Dendritic cell treated with granulocyte-macrophage colony-stimulating factor and Interleukin-4, amounts not matched to agents 40 ng/mL and 50 ng/mL, for 4 days (primary cell): ENCODE results near the gene TXNRD3.
A peak's percentile ranks its signal among the peaks of the same experiment; 100 is the strongest.

Experiments
- H3K27ac Mint-ChIP-seq: one replicate; pipeline ENCODE4 v1.8.0; 2022; ENCODE audit warnings: mild to moderate bottlenecking, mixed read lengths
- H3K27me3 Mint-ChIP-seq: one replicate; pipeline ENCODE4 v1.8.0; 2022; ENCODE audit warnings: mild to moderate bottlenecking, mixed read lengths
- H3K36me3 Mint-ChIP-seq: one replicate; pipeline ENCODE4 v1.8.0; 2022; ENCODE audit warnings: low read depth, mixed read lengths
- H3K4me1 Mint-ChIP-seq: one replicate; pipeline ENCODE4 v1.8.0; 2022; ENCODE audit warnings: low read depth, mixed read lengths
- H3K4me3 Mint-ChIP-seq: one replicate; pipeline ENCODE4 v1.8.0; 2022; ENCODE audit warnings: mild to moderate bottlenecking, moderate library complexity, mixed read lengths
- H3K9me3 Mint-ChIP-seq: one replicate; pipeline ENCODE4 v1.8.0; 2022; ENCODE audit warnings: mixed read lengths
- intact Hi-C: fragments of 100-400 bp; cut with micrococcal nuclease; formaldehyde crosslinking; loops from one replicate; pipeline ENCODE4 v1.15.0; 2022

TXNRD3 gene

DNA sequence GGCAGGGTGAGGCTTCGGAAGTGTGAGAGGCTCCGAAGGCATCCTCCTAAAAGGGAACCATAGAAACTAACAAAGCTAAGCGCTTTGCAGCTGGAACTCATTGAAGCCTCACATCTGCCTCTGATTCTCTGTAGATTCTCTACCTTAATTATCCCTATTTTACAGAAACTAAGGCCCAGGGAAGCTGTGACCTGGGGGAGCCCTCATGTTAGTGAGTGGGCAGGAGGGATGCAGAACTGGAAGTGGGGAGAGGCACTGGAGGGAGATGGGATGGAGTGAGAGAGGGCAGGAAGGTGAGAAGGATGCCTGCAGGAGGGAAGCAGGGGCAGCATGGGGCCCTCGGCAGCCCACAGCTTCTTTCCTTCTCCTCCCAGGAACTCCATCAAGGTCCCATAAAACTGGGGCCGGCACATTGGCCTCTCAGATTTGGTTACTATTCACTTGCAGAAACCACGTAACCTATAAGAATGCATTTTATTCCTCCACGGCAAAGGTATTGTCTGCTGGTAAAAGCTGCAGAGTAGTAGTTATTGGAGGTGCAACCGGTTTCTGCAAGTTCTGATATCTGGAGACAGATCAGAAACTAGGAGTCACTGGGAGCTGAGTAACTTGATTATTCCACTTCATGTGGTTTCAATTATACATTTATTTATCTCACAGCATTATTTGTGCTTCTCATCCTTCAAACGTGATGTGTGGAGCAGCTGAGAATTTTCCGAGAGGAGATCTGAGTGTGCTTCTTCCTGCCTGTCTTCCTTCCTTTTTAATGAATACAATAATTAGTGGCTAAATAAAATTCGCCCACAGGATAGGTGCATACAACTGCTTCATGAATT, 25.1 kb upstream of the TXNRD3 start:
- no peak overlapping the region for H3K27ac Mint-ChIP-seq
- no peak overlapping the region for H3K4me3 Mint-ChIP-seq
- intact Hi-C loops, result loop anchor here (1.0 kb wide), 1 partner anchor 864 kb away; no protein-coding TSS in a partner anchor
- no peaks in the 10 kb centered on the region for H3K9me3 Mint-ChIP-seq
- peaks cover 41% of the 10 kb centered on the region for H3K27me3 Mint-ChIP-seq
- peaks cover 11% of the 10 kb centered on the region for H3K4me1 Mint-ChIP-seq
- H3K36me3 Mint-ChIP-seq, result no peaks in the 10 kb centered on the region

DNA sequence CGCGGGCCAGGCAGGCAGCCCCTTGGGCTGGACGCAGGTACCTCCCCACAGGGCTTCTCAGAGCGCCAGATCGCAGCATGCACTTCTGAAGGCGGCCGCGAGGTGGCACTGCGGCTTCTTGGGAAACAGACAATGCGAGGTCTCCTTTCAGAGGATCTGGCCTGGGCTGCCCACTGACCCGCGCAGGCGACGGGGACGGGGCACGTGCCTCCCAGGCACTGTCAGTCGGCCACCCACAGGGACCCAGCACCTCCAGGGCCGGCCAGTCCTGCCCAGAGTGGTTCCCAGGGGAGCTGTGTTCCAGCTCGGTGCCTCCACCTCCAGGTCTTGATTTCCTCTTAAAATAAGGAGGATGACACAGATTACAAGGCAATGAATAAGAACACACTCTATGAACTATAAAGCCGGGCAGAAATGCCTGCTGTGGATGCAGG, 24.4 kb upstream of the TXNRD3 start:
- H3K4me3 Mint-ChIP-seq, result no peak overlapping the region
- H3K4me1 Mint-ChIP-seq, result peaks cover 11% of the 10 kb centered on the region
- H3K9me3 Mint-ChIP-seq, result no peaks in the 10 kb centered on the region
- peaks cover 40% of the 10 kb centered on the region for H3K27me3 Mint-ChIP-seq
- intact Hi-C loops, result loop anchor here (1.0 kb wide), 1 partner anchor 865 kb away; no protein-coding TSS in a partner anchor
- H3K36me3 Mint-ChIP-seq, result no peaks in the 10 kb centered on the region
- H3K27ac Mint-ChIP-seq, result peak overlapping the region; percentile 37

DNA sequence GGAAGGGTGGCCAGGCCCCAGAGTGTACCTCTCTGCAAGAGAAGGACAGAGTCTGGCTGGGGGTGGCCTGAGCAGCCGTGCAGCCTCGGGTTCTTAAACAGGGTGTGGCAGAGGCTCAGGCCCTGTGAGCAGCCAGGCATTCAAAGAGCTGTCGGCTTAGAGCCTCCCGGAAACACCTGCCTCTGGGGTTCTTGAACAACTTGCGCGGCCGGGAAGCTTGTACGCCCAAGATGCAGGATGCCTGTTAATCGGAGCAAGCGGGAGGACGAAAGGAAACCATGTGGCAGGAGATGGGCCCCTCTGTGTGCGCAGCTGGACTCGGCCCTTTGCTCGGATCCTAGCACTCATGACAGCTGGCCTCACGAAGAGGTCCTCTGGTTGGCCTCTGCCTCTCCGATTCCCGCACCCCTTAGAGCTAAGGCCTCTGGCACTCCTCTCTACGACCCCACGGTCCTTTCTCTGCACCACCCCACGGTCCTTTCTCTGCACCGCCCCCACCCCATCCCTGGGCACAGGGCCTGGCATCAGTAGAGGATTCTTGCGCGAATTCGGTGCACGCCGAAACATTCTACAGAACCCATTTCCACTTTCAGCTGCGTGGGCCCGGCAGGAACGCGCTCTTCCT, 23.9 kb upstream of the TXNRD3 start:
- intact Hi-C loops, result loop anchor here (1.0 kb wide), 1 partner anchor 865 kb away; no protein-coding TSS in a partner anchor
- Mint-ChIP-seq H3K36me3 (no peaks in the 10 kb centered on the region), H3K4me3 (no peak overlapping the region)

DNA sequence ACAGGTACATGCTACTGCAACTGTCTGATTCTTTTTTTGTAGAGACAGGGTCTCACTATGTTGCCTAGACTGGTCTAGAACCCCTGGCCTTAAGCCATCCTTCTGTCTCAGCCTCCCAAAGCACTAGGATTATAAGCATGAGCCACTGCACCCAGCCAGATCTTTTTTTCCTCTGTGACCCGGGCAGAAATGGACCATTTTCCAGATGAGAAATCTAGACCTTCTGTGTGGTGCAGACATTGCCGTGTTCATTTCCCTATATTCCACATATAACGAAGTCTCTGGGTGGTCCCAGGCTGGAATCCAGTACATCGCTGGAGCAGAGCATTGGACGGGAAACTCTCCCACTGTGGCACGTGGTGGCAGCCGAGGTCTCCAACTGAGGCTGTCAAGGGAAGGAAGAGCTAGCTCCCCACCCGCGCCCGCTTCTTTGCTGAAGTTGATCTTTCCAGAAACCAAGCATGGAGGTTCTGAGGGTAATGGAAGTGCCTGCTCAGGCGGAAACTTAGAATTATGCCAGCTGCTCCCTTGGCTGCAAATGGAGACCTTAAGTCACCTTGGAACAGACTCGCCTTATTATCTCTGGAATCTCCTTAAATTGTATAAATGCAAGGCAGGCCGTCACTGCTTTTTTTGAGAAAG, 23.1 kb upstream of the TXNRD3 start:
- intact Hi-C loops, result no loop called here
- Mint-ChIP-seq H3K36me3 (no peaks in the 10 kb centered on the region), H3K27me3 (peaks cover 38% of the 10 kb centered on the region), H3K4me1 (peaks cover 11% of the 10 kb centered on the region), H3K9me3 (no peaks in the 10 kb centered on the region), H3K27ac (no peak overlapping the region), H3K4me3 (no peak overlapping the region)

More for the DNA sequence above, 23.9 kb upstream of the TXNRD3 start:
- peaks cover 39% of the 10 kb centered on the region for H3K27me3 Mint-ChIP-seq
- H3K27ac Mint-ChIP-seq, result peak overlapping the region; percentile 37
- peaks cover 11% of the 10 kb centered on the region for H3K4me1 Mint-ChIP-seq
- H3K9me3 Mint-ChIP-seq, result no peaks in the 10 kb centered on the region

DNA sequence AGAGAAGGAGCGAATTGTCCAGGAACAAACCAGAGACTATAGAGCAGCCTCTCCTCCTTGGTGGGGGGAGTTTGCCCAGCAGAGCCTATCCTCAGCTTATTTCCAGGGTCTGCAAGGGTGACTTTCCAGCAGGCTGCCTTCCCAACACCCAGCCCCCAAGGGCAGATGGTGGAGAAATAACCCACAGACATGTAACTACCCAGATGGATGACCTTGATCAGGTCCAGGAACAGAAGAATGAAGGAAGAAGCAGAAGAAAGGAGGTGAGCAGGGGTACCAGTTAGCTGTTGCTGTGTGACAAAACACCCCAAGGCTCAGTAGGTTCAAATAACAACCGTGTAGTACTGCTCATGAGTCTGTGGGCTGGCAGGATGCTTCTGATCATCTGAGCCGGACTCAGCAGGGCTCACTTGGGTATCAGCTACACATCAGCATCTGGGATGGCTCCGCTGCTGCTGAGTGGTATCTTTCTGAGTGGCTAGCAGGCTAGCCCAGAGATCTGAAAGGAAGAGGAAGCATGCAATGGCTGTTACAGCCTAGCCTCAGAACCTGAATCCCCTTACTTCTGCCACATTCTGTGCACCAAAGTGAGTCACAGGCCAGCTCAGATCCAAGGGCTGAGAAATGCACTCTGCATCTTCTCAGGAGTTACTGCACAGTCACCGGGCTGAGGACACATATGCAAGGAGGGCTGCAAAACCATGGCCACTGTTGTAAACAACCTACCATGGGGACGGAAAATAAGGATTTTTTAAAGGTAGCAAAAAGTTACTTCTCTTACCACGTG, 22.2 kb upstream of the TXNRD3 start:
- Mint-ChIP-seq H3K27me3 (peaks cover 38% of the 10 kb centered on the region), H3K4me1 (peaks cover 11% of the 10 kb centered on the region), H3K9me3 (no peaks in the 10 kb centered on the region), H3K4me3 (no peak overlapping the region), H3K36me3 (no peaks in the 10 kb centered on the region), H3K27ac (no peak overlapping the region)
- intact Hi-C loops, result no loop called here

DNA sequence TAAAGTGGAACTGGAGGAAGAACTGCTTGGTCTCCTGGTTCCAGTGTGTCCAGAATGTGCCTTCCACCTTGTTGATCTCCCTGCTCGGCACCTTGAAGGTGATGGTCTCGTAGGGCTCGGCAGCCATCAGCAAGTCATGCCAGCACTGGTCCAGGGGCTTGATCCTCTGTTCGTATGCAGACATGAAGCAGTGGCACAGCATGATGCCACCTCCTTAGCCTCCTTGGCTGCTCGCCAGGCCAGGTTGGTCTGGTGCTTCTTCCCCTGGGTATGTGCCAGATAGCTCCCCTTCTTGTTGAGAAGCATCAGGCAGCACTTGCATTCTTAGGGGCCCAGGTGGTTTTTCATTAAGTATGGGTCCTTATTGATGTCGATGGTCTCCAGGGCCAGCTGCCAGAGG, 17.8 kb upstream of the TXNRD3 start:
- no peak overlapping the region for H3K27ac Mint-ChIP-seq
- no peak overlapping the region for H3K4me3 Mint-ChIP-seq
- H3K36me3 Mint-ChIP-seq, result no peaks in the 10 kb centered on the region
- H3K4me1 Mint-ChIP-seq, result peaks cover 10% of the 10 kb centered on the region
- peaks cover 11% of the 10 kb centered on the region for H3K27me3 Mint-ChIP-seq
- no peaks in the 10 kb centered on the region for H3K9me3 Mint-ChIP-seq
- intact Hi-C loops, result no loop called here

DNA sequence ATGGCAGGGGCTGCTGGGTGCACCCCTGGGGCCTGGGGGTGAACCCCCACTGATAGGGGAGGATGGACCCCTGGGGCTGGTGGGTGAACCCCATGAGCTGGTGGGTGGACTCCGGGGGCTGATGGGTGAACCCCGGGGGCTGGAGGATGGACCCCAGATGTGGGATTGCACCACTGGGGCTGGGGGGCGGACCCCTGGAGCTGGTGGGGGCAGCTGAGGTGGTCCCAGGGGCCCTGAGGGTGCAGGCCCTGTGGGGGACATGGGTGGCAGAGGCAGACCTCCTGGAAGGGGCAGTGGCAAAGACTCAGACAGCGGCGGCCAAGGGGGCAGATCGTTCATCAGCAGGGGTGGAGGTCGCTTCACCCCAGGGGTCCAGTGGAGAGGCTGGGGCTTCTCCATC, 17.4 kb upstream of the TXNRD3 start:
- H3K4me3 Mint-ChIP-seq, result no peak overlapping the region
- no peaks in the 10 kb centered on the region for H3K36me3 Mint-ChIP-seq
- no peaks in the 10 kb centered on the region for H3K9me3 Mint-ChIP-seq
- H3K27ac Mint-ChIP-seq, result no peak overlapping the region
- intact Hi-C loops, result no loop called here
- peaks cover 10% of the 10 kb centered on the region for H3K4me1 Mint-ChIP-seq
- peaks cover 8% of the 10 kb centered on the region for H3K27me3 Mint-ChIP-seq

DNA sequence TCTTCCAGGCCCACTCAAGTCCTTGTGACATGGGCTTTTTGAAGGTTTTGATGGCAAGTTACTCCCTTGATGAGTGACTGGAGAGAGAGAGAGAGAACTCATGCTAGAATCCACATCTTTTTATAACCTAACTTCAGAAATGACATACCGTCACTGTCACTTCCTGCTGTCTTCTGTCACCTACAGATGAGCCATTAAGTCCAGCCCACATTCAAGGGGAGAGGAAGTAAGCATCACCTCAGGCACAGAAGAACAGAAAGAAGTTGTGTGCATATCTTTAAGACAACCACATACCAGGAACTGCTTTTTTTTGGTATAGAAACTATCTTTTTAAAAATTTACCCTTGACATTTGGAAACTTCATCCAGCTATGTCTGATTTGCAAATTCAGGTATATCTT, 16.6 kb upstream of the TXNRD3 start:
- H3K27ac Mint-ChIP-seq, result no peak overlapping the region

DNA sequence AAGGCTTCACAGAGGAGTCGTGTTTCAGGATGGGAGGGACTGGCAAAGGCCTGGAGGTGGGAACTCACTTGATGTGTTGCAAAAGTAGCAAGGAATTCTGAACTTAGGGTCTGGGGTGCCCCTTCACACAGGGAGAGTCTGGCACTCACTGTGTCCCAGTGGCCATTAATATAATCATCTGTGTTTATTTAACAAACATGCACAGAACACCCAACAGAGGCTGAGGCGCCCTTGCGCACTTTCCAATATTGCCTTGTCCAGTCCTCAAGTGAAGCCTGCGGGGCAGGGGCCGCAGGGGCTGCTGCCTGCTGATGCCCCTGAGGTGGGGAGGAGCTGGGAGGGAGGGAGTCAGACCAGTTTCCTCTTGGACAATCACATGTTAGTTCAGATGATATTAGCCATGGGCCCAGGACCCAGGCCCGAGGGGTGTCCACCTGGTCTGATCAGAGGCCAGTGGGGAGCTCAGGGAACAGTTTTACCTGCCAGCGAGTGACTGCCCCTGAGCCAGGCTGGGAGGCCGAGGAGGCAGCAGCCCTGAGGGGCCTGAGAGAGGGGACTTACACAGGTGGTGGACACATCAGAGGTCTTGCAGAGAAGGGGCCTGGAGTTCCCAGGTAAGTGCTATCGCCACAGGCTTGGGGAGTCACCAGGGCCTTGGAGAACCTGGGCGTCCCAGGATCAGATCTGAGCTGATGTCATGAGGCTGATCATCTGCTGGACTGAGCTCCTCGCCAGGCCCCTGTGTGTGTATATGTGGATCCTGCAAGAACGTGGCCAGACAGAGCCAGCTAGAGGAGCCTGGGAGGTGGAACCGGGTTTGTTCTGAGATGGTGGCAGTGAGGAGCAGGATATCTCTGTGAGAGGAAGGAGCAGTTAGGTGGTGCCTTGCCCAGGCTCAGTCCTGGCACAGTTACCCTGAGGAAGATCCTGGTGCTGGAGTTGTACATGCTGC, 13.8 kb upstream of the TXNRD3 start:
- Mint-ChIP-seq H3K9me3 (no peaks in the 10 kb centered on the region), H3K4me1 (peaks cover 10% of the 10 kb centered on the region), H3K27me3 (peaks cover 6% of the 10 kb centered on the region), H3K27ac (no peak overlapping the region), H3K4me3 (no peak overlapping the region), H3K36me3 (no peaks in the 10 kb centered on the region)
- intact Hi-C loops, result no loop called here

More for the DNA sequence above, 16.6 kb upstream of the TXNRD3 start:
- no peaks in the 10 kb centered on the region for H3K36me3 Mint-ChIP-seq
- H3K9me3 Mint-ChIP-seq, result no peaks in the 10 kb centered on the region
- peaks cover 10% of the 10 kb centered on the region for H3K4me1 Mint-ChIP-seq
- intact Hi-C loops, result no loop called here
- no peak overlapping the region for H3K4me3 Mint-ChIP-seq
- H3K27me3 Mint-ChIP-seq, result peaks cover 4% of the 10 kb centered on the region

DNA sequence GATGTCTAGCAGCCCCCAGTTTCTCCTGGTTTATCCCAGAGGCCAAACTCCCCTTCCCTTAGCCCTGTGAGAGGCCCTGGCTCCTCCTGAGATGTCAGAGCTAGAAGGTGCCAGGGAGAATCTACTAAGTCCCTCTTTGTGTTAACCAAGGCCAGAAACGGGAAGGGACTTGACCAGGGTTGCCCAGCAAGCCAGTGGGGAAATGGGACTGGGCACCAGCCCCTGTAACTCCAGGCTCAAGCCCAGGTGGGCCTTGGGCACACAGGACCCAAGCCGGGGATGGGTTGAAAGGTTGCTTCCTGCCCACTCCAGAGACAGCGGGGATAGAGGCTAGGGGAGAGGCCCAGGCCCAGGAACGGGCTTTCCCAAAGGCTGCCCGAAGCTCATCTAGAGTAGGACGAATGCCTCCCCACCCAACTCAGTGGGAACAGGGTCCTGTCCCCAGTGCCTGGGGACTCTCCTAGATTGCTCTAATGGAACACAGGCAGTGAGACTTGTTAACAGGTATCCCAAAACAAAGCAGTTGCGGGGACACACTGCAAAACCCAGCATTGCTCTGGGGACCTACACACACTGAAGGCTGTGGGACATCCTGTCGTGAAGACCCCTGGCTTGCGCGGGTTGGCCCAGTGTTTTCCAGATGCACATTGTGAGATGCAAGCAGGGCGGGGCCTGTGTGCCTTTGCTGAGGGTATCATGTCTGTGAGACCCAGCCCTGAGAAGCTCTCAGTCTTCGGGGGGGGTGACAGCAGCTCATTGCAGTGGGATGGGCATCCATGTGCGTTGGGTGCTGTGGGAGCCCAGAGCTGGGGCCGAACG, 12.9 kb upstream of the TXNRD3 start:
- H3K9me3 Mint-ChIP-seq, result no peaks in the 10 kb centered on the region
- H3K27ac Mint-ChIP-seq, result no peak overlapping the region
- no peaks in the 10 kb centered on the region for H3K36me3 Mint-ChIP-seq
- no peak overlapping the region for H3K4me3 Mint-ChIP-seq
- intact Hi-C loops, result no loop called here
- H3K4me1 Mint-ChIP-seq, result peaks cover 10% of the 10 kb centered on the region
- peaks cover 7% of the 10 kb centered on the region for H3K27me3 Mint-ChIP-seq

DNA sequence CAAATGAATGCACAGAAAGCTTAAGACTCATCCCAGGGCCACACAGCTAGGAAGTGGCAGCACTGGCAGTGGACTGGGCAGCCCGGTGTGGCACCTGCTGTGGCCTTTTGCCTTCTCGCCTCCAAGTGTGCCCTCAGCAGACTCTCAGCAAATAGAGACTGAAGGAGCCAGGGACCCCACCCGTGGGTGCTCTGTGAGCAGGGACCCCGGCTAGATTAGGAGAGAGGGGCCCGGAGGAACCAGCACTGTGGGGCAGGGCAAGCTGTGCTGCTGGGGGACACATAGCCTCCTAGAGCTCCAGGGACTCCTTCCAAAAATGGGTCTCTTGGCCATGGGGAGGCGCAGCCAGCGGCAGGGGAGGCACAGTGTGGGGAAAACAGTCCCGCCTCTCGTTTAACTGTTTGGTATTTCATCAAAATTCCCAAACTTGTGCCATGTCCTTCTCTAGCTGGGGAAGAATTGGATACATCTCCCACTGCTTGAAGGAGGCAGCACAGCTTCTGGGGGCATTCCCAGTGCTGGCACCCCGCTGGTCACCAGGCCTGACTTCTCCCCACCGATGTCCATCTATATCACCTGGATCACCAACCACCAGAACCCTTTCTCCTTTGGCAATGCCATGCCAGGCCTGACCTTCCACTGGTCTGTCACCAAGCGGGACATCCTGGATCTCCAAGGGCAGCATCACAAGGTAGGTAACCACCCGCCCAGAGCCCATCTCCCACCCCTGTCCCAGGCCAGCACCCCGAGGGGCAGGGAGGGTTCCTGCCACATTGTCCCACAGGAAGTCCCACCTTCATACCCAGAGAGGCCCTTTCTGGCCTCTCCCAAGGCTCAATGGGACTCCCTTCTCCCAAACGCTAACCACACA, 12.0 kb upstream of the TXNRD3 start:
- no peak overlapping the region for H3K27ac Mint-ChIP-seq
- no peaks in the 10 kb centered on the region for H3K36me3 Mint-ChIP-seq
- no peaks in the 10 kb centered on the region for H3K9me3 Mint-ChIP-seq
- peaks cover 10% of the 10 kb centered on the region for H3K4me1 Mint-ChIP-seq
- peaks cover 15% of the 10 kb centered on the region for H3K27me3 Mint-ChIP-seq
- H3K4me3 Mint-ChIP-seq, result no peak overlapping the region
- intact Hi-C loops, result no loop called here
